WERI-Rb-1 (cell line): ENCODE measurements around the gene ZNF408.

Experiments used
- DNase-seq: peaks from one replicate; pipeline ENCODE4 v3.0.0-alpha.2; 2020
- H3K27ac ChIP-seq: fragments of 250-450 bp; sonication (Bioruptor Pico); 2 replicates; pipeline ENCODE4 v1.5.1; 2020; ENCODE audit warnings: mild to moderate bottlenecking, moderate library complexity
- H3K27me3 ChIP-seq: fragments of 250-450 bp; sonication (Bioruptor Pico); 2 replicates; pipeline ENCODE4 v1.5.1; 2021; ENCODE audit warnings: mild to moderate bottlenecking, low read depth, moderate library complexity; ENCODE audit not compliant: insufficient read depth, severe bottlenecking
- H3K36me3 ChIP-seq: fragments of 250-450 bp; sonication (Bioruptor Pico); 2 replicates; pipeline ENCODE4 v1.5.1; 2020; ENCODE audit warnings: mild to moderate bottlenecking, moderate library complexity
- H3K4me3 ChIP-seq: 2 replicates; pipeline ENCODE4 v1.5.1; 2011; ENCODE audit warnings: low read depth, mild to moderate bottlenecking, control low read depth, low read length
- H3K9me3 ChIP-seq: fragments of 250-450 bp; sonication (Bioruptor Pico); 2 replicates; pipeline ENCODE4 v1.5.1; 2021; ENCODE audit warnings: mild to moderate bottlenecking, moderate library complexity; ENCODE audit not compliant: severe bottlenecking
- TF ChIP-seq, protein P1 (sequence below): IDR thresholded peaks from 2 replicates; pipeline ENCODE4 v1.5.1; 2011; ENCODE audit warnings: low read depth, mild to moderate bottlenecking, control low read depth, inconsistent platforms, low read length

Gene ZNF408

GRCh38 chr11:46695345-46696211 lies 5.3 kb upstream of the ZNF408 start:
- Histone ChIP-seq H3K27me3 (no peaks in the 10 kb centered on the region), H3K27ac (no peak overlapping the region), H3K9me3 (no peaks in the 10 kb centered on the region), H3K4me3 (no peak overlapping the region), H3K36me3 (peaks cover 11% of the 10 kb centered on the region)
- no peak for DNase-seq
- TF ChIP-seq, protein P1, sequence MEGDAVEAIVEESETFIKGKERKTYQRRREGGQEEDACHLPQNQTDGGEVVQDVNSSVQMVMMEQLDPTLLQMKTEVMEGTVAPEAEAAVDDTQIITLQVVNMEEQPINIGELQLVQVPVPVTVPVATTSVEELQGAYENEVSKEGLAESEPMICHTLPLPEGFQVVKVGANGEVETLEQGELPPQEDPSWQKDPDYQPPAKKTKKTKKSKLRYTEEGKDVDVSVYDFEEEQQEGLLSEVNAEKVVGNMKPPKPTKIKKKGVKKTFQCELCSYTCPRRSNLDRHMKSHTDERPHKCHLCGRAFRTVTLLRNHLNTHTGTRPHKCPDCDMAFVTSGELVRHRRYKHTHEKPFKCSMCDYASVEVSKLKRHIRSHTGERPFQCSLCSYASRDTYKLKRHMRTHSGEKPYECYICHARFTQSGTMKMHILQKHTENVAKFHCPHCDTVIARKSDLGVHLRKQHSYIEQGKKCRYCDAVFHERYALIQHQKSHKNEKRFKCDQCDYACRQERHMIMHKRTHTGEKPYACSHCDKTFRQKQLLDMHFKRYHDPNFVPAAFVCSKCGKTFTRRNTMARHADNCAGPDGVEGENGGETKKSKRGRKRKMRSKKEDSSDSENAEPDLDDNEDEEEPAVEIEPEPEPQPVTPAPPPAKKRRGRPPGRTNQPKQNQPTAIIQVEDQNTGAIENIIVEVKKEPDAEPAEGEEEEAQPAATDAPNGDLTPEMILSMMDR = no peak

- TF ChIP-seq, protein P1 = no peak
- no peak overlapping the region for H3K27ac ChIP-seq
- DNase-seq = no peak
- H3K4me3 ChIP-seq = no peak overlapping the region
- no peaks in the 10 kb centered on the region for H3K27me3 ChIP-seq
- peaks cover 11% of the 10 kb centered on the region for H3K36me3 ChIP-seq
- H3K9me3 ChIP-seq = no peaks in the 10 kb centered on the region
Measured at GRCh38 chr11:46696212-46696558, 4.6 kb upstream of the ZNF408 start.

DNA sequence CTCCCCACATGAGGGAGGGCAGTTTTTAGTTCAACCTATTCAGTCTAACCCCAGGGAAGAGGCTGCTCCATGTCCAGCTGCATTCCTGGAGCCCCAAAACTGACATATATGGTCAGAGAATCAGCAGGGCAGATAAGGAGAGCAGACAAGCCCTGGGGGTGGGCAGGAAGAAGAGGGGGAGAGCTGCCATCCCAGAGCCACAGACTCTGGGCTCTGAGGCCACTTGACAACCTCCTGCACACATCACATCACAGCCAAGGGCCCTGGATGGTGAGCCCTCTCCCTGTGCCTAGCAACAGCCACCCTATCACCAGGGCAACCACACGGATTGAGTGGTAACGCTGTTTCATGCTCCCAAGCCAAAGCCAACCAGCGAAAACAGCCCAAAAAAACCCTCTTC lies 3.5 kb upstream of the ZNF408 start:
- Histone ChIP-seq H3K27ac (no peak overlapping the region), H3K36me3 (peaks cover 18% of the 10 kb centered on the region), H3K9me3 (no peaks in the 10 kb centered on the region), H3K4me3 (no peak overlapping the region), H3K27me3 (no peaks in the 10 kb centered on the region)
- DNase-seq = no peak
- TF ChIP-seq, protein P1 = no peak

DNA sequence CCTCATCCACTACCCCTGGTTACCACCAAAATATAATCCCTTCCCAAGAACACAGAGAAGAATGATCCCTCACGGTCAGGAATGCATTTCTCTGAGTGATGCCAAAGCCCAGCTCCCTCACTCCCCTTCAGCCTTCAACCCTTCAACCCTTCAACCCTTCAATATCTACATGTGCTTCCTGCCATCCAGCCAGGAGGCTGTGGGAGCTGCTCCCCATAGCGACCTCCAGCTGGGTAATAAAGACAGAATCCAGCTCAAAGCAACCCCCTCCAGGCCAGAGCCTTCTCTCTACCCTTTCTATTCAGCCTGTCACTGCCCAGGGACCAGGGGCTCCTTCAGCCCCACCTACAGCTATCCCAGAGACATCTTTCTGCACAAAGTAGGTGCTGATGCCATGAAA lies 3.1 kb upstream of the ZNF408 start:
- TF ChIP-seq, protein P1 = no peak
- peaks cover 22% of the 10 kb centered on the region for H3K36me3 ChIP-seq
- H3K27ac ChIP-seq = no peak overlapping the region

DNA sequence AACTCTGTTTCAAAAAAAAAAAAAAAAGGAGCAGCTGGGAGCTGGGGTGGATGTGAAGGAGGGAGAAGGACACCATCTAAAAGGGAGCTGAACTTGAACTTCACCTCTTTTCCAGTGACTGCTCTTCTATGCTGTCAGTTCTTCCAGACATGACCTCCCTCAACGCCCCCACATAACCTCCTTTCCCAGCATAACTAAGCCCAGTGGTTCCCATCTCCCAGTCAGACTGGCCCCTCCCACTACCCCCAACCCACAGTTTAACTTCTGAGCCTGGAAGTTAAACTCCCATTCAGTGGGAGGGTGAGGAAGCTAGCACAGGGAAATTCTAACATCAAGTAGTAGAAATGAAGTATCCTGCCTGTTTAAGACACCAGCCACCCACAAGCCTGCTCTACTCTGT lies 2.2 kb upstream of the ZNF408 start:
- DNase-seq = no peak
- H3K4me3 ChIP-seq = no peak overlapping the region
- H3K9me3 ChIP-seq = no peaks in the 10 kb centered on the region
- TF ChIP-seq, protein P1 = no peak
- no peaks in the 10 kb centered on the region for H3K27me3 ChIP-seq
- H3K36me3 ChIP-seq = peaks cover 30% of the 10 kb centered on the region
- no peak overlapping the region for H3K27ac ChIP-seq

More for the DNA sequence above, 3.1 kb upstream of the ZNF408 start:
- no peak for DNase-seq
- Histone ChIP-seq H3K9me3 (no peaks in the 10 kb centered on the region), H3K27me3 (no peaks in the 10 kb centered on the region), H3K4me3 (no peak overlapping the region)

- Histone ChIP-seq H3K4me3 (peak overlapping the region; percentile 97), H3K27ac (peak overlapping the region; percentile 99), H3K36me3 (peaks cover 42% of the 10 kb centered on the region), H3K27me3 (no peaks in the 10 kb centered on the region), H3K9me3 (no peaks in the 10 kb centered on the region)
- DNase-seq = no peak
- TF ChIP-seq, protein P1 = no peak
Measured at GRCh38 chr11:46701078-46701654, 335 bp downstream of the ZNF408 start.
